Thyroid gland (tissue), 4 donors: ENCODE results near the gene AFF3.
"Not testable (repeated sequence)": the region's sequence is repeated elsewhere in the genome, so short reads cannot be mapped to it uniquely, and the experiment has no call there.

Experiments used
- CTCF ChIP-seq, 6 experiments: fragments of 200-600 bp in 3 of 6; fragments of 450-650 bp in 3 of 6; sonication (generic) in 3 of 6; IDR thresholded peaks; one replicate each; pipeline ENCODE4 v1.5.1; 2016 to 2019; ENCODE audit warnings: antibody characterized with exemption in 6 of 6, mild to moderate bottlenecking in 2 of 6, inconsistent platforms in 1 of 6, moderate library complexity in 1 of 6
- POLR2A ChIP-seq, 2 donors: fragments of 450-650 bp; IDR thresholded peaks; one replicate each; pipeline ENCODE4 v1.6.1; 2017; ENCODE audit warnings: antibody characterized with exemption in 2 of 2, mild to moderate bottlenecking in 2 of 2, moderate library complexity in 1 of 2

- not testable (repeated sequence) for TF ChIP-seq POLR2A, CTCF (IDR thresholded peaks at IDR 0.05)
These were observed 46.5 kb downstream of the AFF3 start for GRCh38 chr2:100095845-100096244.
